ENCODE results near the gene SUN5. TPM values are rescaled to one million over a fixed set of nuclear protein-coding genes. Genes with fewer than 3 reads are reported as not detected.

The SUN5 gene
- total and polyA plus RNA-seq, 4 donors = not detected

GRCh38 chr20:32960849-32961731 is 43.1 kb downstream of the SUN5 start:
- Histone ChIP-seq H3K27me3 (ENCODE audit: control insufficient read depth in 4 of 4, insufficient read depth in 4 of 4, low read length in 3 of 4) (no peaks in the 10 kb centered on the region), H3K4me1 (ENCODE audit: control insufficient read depth in 4 of 4, insufficient read depth in 4 of 4, low read length in 3 of 4) (no peaks in the 10 kb centered on the region), H3K27ac (ENCODE audit: low read depth in 1 of 2, low read length in 2 of 2) (no peak overlapping the region), H3K9ac (ENCODE audit: low read depth in 1 of 2, low read length in 2 of 2) (no peak overlapping the region), H3K9me3 (ENCODE audit: control insufficient read depth in 4 of 4, low read length in 3 of 4) (peaks cover 2 to 13% (median 4%) of the 10 kb centered on the region in 4 donors), H3K4me3 (ENCODE audit: low read depth in 1 of 3, low read length in 3 of 3) (no peak overlapping the region), H3K36me3 (ENCODE audit: control insufficient read depth in 4 of 4, insufficient read depth in 3 of 4, low read depth in 1 of 4, low read length in 3 of 4) (no peaks in the 10 kb centered on the region)
- DNase-seq (ENCODE audit: low spot score) = no peak
- no peak for TF ChIP-seq FOXA1 (IDR thresholded peaks at IDR 0.05)
- TF ChIP-seq NR2F2 (IDR thresholded peaks at IDR 0.05) = no peak
- TF ChIP-seq SP1 (IDR thresholded peaks at IDR 0.05) = no peak
- TF ChIP-seq YY1 (IDR thresholded peaks at IDR 0.05) = no peak
- no peak for TF ChIP-seq MAX (IDR thresholded peaks at IDR 0.05)
- no peak for TF ChIP-seq FOXA2 (IDR thresholded peaks at IDR 0.05)
- no peak for TF ChIP-seq EGR1 (IDR thresholded peaks at IDR 0.05; ENCODE audit: low read depth in 2 of 2)
- no peak for TF ChIP-seq REST (IDR thresholded peaks at IDR 0.05)
- no peak for TF ChIP-seq HNF4G (IDR thresholded peaks at IDR 0.05)
- no peak for TF ChIP-seq RAD21 (IDR thresholded peaks at IDR 0.05)
- no peak for TF ChIP-seq HNF4A (conservative IDR thresholded peaks at IDR 0.05)
- TF ChIP-seq ATF3 (IDR thresholded peaks at IDR 0.05) = no peak
- TF ChIP-seq GABPA (IDR thresholded peaks at IDR 0.05 in 1 of 2, conservative IDR thresholded peaks at IDR 0.05 in 1 of 2) = no peak
- TF ChIP-seq TAF1 (conservative IDR thresholded peaks at IDR 0.05) = no peak
- WGBS = 89% methylated on average over 28 of the region's 28 CpGs

- Histone ChIP-seq H3K9ac (ENCODE audit: low read depth in 1 of 2, low read length in 2 of 2) (no peak overlapping the region), H3K4me3 (ENCODE audit: low read depth in 1 of 3, low read length in 3 of 3) (no peak overlapping the region), H3K27me3 (ENCODE audit: control insufficient read depth in 4 of 4, insufficient read depth in 4 of 4, low read length in 3 of 4) (no peaks in the 10 kb centered on the region), H3K27ac (ENCODE audit: low read depth in 1 of 2, low read length in 2 of 2) (no peak overlapping the region), H3K36me3 (ENCODE audit: control insufficient read depth in 4 of 4, insufficient read depth in 3 of 4, low read depth in 1 of 4, low read length in 3 of 4) (no peaks in the 10 kb centered on the region), H3K9me3 (ENCODE audit: control insufficient read depth in 4 of 4, low read length in 3 of 4) (peaks cover 2 to 13% (median 6%) of the 10 kb centered on the region in 4 donors), H3K4me1 (ENCODE audit: control insufficient read depth in 4 of 4, insufficient read depth in 4 of 4, low read length in 3 of 4) (no peaks in the 10 kb centered on the region)
- TF ChIP-seq YY1 (IDR thresholded peaks at IDR 0.05) = no peak
- no peak for TF ChIP-seq MAX (IDR thresholded peaks at IDR 0.05)
- no peak for TF ChIP-seq HNF4A (conservative IDR thresholded peaks at IDR 0.05)
- TF ChIP-seq FOXA2 (IDR thresholded peaks at IDR 0.05) = no peak
- TF ChIP-seq ATF3 (IDR thresholded peaks at IDR 0.05) = no peak
- no peak for TF ChIP-seq TAF1 (conservative IDR thresholded peaks at IDR 0.05)
- no peak for TF ChIP-seq GABPA (IDR thresholded peaks at IDR 0.05 in 1 of 2, conservative IDR thresholded peaks at IDR 0.05 in 1 of 2)
- no peak for TF ChIP-seq ZBTB33 (IDR thresholded peaks at IDR 0.05)
- TF ChIP-seq NR2F2 (IDR thresholded peaks at IDR 0.05) = no peak
- no peak for TF ChIP-seq REST (IDR thresholded peaks at IDR 0.05)
- no peak for TF ChIP-seq FOXA1 (IDR thresholded peaks at IDR 0.05)
- no peak for TF ChIP-seq EGR1 (IDR thresholded peaks at IDR 0.05; ENCODE audit: low read depth in 2 of 2)
- TF ChIP-seq RAD21 (IDR thresholded peaks at IDR 0.05) = no peak
- no peak for TF ChIP-seq SP1 (IDR thresholded peaks at IDR 0.05)
- TF ChIP-seq CTCF (IDR thresholded peaks at IDR 0.05; ENCODE audit: low read depth, low read length, missing input control) = no peak
- TF ChIP-seq JUND (IDR thresholded peaks at IDR 0.05) = no peak
- TF ChIP-seq RXRA (IDR thresholded peaks at IDR 0.05) = no peak
- DNase-seq (ENCODE audit: low spot score) = no peak
Observed at GRCh38 chr20:32960222-32960518, 44.1 kb downstream of the SUN5 start.
